Esophagus (tissue), 2 donors: ENCODE data around the gene CYP39A1. TPM values are rescaled to one million over a fixed set of nuclear protein-coding genes. Genes with fewer than 3 reads are reported as not detected.

Experiments used
- H3K27ac ChIP-seq, 2 donors: one replicate each; pipeline ENCODE4 v1.5.1; 2013; ENCODE audit warnings: low read depth in 2 of 2, mild to moderate bottlenecking in 2 of 2, inconsistent platforms in 1 of 2, low read length in 1 of 2, moderate library complexity in 1 of 2
- H3K27me3 ChIP-seq, 2 donors: one replicate each; pipeline ENCODE4 v1.6.1; 2013; ENCODE audit warnings: low read length in 2 of 2, control low read depth in 1 of 2, mild to moderate bottlenecking in 1 of 2; ENCODE audit not compliant: insufficient read depth in 2 of 2, control insufficient read depth in 1 of 2
- H3K36me3 ChIP-seq, 2 donors: one replicate each; pipeline ENCODE4 v1.6.1; 2013; ENCODE audit warnings: low read length in 1 of 2; ENCODE audit not compliant: control insufficient read depth in 2 of 2, insufficient read depth in 2 of 2
- H3K4me1 ChIP-seq, 2 donors: one replicate each; pipeline ENCODE4 v1.6.1; 2013; ENCODE audit warnings: low read length in 1 of 2; ENCODE audit not compliant: control insufficient read depth in 2 of 2, insufficient read depth in 2 of 2
- H3K4me3 ChIP-seq, 2 donors: one replicate each; pipeline ENCODE4 v1.5.1; 2013; ENCODE audit warnings: low read length in 2 of 2, mild to moderate bottlenecking in 2 of 2, low read depth in 1 of 2, moderate library complexity in 1 of 2
- H3K9me3 ChIP-seq, 2 donors: one replicate each; pipeline ENCODE4 v1.6.1; 2013; ENCODE audit warnings: mild to moderate bottlenecking in 2 of 2, low read depth in 1 of 2, low read length in 1 of 2, moderate library complexity in 1 of 2; ENCODE audit not compliant: control insufficient read depth in 2 of 2, insufficient read depth in 1 of 2
- WGBS, 2 donors: extraction: QIAGEN DNeasy Blood & Tissue Kit; methylation state at CpG; one replicate each; pipeline ENCODE4 v1.1.7; 2013; 5-methylcytosine and 5-hydroxymethylcytosine counted together
- polyA plus RNA-seq, 2 donors: library from polyadenylated mRNA; stranded (reverse); fragments of 200-250 nt; gene quantifications; one replicate each; pipeline ENCODE4 v1.2.3, GENCODE V29; 2013
- donor health status: healthy with polysubstance abuse.
- donor health status: Bipolar disorder and iron deficiency.

CYP39A1 gene, protein sequence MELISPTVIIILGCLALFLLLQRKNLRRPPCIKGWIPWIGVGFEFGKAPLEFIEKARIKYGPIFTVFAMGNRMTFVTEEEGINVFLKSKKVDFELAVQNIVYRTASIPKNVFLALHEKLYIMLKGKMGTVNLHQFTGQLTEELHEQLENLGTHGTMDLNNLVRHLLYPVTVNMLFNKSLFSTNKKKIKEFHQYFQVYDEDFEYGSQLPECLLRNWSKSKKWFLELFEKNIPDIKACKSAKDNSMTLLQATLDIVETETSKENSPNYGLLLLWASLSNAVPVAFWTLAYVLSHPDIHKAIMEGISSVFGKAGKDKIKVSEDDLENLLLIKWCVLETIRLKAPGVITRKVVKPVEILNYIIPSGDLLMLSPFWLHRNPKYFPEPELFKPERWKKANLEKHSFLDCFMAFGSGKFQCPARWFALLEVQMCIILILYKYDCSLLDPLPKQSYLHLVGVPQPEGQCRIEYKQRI
- polyA plus RNA-seq = 1 to 10 TPM; 2.4 to 3.2 TPM

DNA sequence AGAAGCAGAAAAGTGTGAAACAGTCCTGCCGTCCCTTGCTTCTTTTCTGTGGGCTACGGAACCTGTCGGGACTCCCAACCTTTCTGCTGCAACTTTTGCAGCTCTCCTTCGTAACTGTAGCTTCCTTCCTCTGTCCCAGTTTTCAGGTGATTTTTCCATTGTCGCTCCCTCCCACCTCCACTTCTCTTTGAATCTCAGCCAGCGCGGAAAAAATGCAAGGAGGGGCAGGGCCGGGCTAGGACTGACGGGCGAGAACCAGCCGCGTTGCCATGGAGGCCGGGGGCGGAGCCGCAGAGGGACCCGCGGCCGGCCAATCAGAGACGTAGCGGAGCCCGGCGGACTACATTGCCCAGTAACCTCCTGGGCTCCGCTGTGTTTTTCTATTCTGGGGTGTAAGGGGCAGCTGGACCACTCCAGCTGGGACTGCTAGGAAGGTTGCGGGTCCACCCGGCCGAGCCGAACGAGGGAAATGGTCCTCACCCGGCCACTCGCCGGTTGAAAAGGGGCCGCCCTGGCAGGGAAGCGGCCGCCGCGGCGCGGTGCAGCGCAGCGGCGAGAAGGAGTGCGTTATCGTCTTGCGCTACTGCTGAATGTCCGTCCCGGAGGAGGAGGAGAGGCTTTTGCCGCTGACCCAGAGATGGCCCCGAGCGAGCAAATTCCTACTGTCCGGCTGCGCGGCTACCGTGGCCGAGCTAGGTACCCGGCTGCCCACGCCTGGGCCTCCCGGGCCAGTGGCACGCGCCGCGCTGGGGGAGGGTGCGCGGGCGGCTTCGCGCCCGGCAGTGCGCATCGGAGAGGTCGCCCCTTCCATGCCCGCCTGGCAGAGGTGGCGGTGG, at the start of gene CYP39A1, which contains the start of gene SLC25A27:
CYP39A1 (minus strand) TSS at position 216 of the 836 bp plus-strand sequence. CDS start 236 bp downstream, outside the sequence.
SLC25A27 (plus strand) TSS at position 373 of the 836 bp plus-strand sequence; CDS start at position 591, 218 bp downstream.
- peak within 1 kb of the TSS; percentile 84 to 90 for H3K4me3 ChIP-seq

DNA sequence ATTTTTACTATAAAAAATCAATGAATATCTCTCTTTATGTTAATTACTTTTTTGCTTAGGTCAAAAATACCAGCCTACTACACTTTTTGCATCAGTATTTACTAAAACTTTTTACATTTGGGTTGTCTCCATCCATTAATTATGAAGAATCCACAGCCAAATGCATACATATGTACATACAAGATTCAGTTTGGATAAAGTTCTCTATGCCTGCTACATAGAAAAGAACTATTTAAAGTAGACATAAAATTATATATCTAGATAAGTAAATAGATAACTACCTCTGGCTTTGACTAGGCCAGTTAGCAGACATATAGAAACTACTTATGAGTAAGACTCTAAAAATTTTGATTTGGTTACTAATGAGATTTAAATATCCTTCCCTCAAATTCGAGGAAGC, 47.4 kb upstream of the CYP39A1 start:
- Histone ChIP-seq H3K9me3 (no peaks in the 10 kb centered on the region), H3K27ac (no peak overlapping the region), H3K4me3 (no peak overlapping the region), H3K4me1 (no peaks in the 10 kb centered on the region), H3K36me3 (no peaks in the 10 kb centered on the region), H3K27me3 (no peaks in the 10 kb centered on the region)
- WGBS, 2 donors = 69 to 70% methylated on average over 1 of the region's 1 CpG

More for the DNA sequence above, at the start of gene CYP39A1, which contains the start of gene SLC25A27:
- peak within 1 kb of the TSS; percentile 64 to 80 for H3K27ac ChIP-seq
- no peaks in the 10 kb centered on the region for H3K4me1 ChIP-seq
- 0 to 1% methylated on average over 58 to 72 of the region's 72 CpGs for WGBS, 2 donors
- no peaks in the 10 kb centered on the region for H3K27me3 ChIP-seq
- no peaks in the 10 kb centered on the region for H3K9me3 ChIP-seq
- no peaks in the 10 kb centered on the region for H3K36me3 ChIP-seq

DNA sequence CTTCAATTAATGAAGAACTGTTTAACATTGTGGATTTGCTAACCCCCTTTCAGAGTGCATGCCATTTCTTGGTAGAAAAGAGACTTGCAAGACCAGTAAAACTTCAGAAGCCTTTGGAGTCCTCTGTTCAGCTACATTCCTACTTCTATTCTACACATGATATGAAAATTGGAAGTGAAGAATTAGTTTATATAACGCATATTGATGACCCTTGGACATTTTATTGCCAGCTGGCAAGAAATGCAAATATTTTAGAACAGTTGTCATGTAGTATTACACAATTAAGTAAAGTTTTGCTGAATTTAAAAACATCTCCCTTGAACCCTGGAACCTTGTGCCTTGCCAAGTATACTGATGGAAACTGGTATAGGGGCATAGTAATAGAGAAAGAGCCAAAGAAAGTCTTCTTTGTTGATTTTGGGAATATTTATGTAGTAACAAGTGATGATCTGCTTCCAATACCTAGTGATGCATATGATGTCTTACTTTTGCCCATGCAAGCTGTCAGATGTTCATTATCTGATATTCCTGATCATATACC, 38.4 kb upstream of the CYP39A1 start:
- H3K9me3 ChIP-seq = peaks cover 3 to 5% of the 10 kb centered on the region in 2 donors
- H3K27ac ChIP-seq = no peak overlapping the region
- H3K36me3 ChIP-seq = no peaks in the 10 kb centered on the region
- H3K27me3 ChIP-seq = no peaks in the 10 kb centered on the region
- 34 to 40% methylated on average over 1 of the region's 1 CpG for WGBS, 2 donors
- H3K4me3 ChIP-seq = no peak overlapping the region
- no peaks in the 10 kb centered on the region for H3K4me1 ChIP-seq

- H3K4me3 ChIP-seq = no peak overlapping the region
- 60 to 61% methylated on average over 2 of the region's 2 CpGs for WGBS, 2 donors
- no peaks in the 10 kb centered on the region for H3K27me3 ChIP-seq
- H3K4me1 ChIP-seq = no peaks in the 10 kb centered on the region
- peaks cover 3 to 5% of the 10 kb centered on the region in 2 donors for H3K9me3 ChIP-seq
- H3K27ac ChIP-seq = no peak overlapping the region
- H3K36me3 ChIP-seq = no peaks in the 10 kb centered on the region
Measured at GRCh38 chr6:46690141-46690755, 37.6 kb upstream of the CYP39A1 start.

- Histone ChIP-seq H3K9me3 (peaks cover 3 to 5% of the 10 kb centered on the region in 2 donors), H3K27ac (no peak overlapping the region), H3K4me3 (no peak overlapping the region), H3K4me1 (no peaks in the 10 kb centered on the region), H3K27me3 (no peaks in the 10 kb centered on the region), H3K36me3 (no peaks in the 10 kb centered on the region)
- WGBS, 2 donors = 84 to 87% methylated on average over 3 of the region's 3 CpGs
Measured at GRCh38 chr6:46689657-46690056, 37.0 kb upstream of the CYP39A1 start.

GRCh38 chr6:46688966-46689335, 36.3 kb upstream of the CYP39A1 start:
- Histone ChIP-seq H3K27ac (no peak overlapping the region), H3K27me3 (no peaks in the 10 kb centered on the region), H3K36me3 (no peaks in the 10 kb centered on the region), H3K9me3 (peaks cover 3 to 5% of the 10 kb centered on the region in 2 donors), H3K4me3 (no peak overlapping the region), H3K4me1 (no peaks in the 10 kb centered on the region)
- WGBS, 2 donors = 95 to 96% methylated on average over 13 of the region's 13 CpGs

GRCh38 chr6:46688117-46688965, 35.7 kb upstream of the CYP39A1 start:
- H3K9me3 ChIP-seq = peaks cover 3 to 5% of the 10 kb centered on the region in 2 donors
- H3K27me3 ChIP-seq = no peaks in the 10 kb centered on the region
- no peaks in the 10 kb centered on the region for H3K4me1 ChIP-seq
- 96% methylated on average over 85 of the region's 85 CpGs for WGBS, 2 donors
- no peak overlapping the region for H3K27ac ChIP-seq
- H3K36me3 ChIP-seq = no peaks in the 10 kb centered on the region
- no peak overlapping the region for H3K4me3 ChIP-seq

DNA sequence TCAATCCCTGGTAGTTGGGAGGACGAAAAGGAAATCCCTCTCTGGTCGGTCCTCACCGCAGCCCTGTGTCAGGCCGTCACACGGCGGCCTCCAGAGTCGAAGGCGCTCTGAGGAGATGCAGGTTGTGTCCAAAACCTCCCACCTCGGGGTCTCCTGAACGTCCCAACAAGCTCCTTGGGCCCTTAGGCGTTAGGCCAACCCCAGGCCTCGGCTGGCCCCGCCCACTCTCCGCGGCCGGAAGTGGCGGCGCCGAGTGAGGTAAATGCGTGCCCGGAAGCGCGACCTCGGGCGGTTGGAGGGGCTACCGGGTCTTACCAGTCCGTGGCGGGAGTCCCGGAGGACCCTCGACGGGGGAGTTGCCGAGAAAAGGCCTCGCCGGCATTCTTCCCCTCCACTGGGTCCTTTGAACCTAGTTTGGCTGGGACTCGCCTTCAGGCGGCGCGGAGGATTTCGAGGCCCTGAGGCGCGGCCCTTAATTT, 35.0 kb upstream of the CYP39A1 start, which contains the start of gene TDRD6:
TDRD6 (plus strand) TSS at position 267 of the 479 bp plus-strand sequence. CDS start 244 bp downstream, outside the sequence.
- 91 to 92% methylated on average over 41 of the region's 41 CpGs for WGBS, 2 donors
- Histone ChIP-seq H3K9me3 (peaks cover 3 to 5% of the 10 kb centered on the region in 2 donors), H3K4me3 (no peak within 1 kb of the TSS), H3K27me3 (no peaks in the 10 kb centered on the region), H3K4me1 (no peaks in the 10 kb centered on the region), H3K27ac (no peak within 1 kb of the TSS), H3K36me3 (no peaks in the 10 kb centered on the region)
